ENCODE data around the gene PPM1G. TPM values are rescaled to one million over a fixed set of nuclear protein-coding genes. Genes with fewer than 3 reads are reported as not detected.

The PPM1G gene
- 131 and 148 TPM in 2 replicates for total RNA-seq

GRCh38 chr2:27409321-27410073 is at the start of gene PPM1G:
PPM1G (minus strand) TSS chr2:27409591; CDS start chr2:27409422, 169 bp downstream.

GRCh38 chr2:27441958-27442919 is 32.8 kb upstream of the PPM1G start, which contains the start of gene KRTCAP3:
KRTCAP3 (plus strand) TSS chr2:27442381; CDS start chr2:27442413, 32 bp downstream.

GRCh38 chr2:27428213-27428977 is 19.0 kb upstream of the PPM1G start, which contains the start of gene NRBP1:
NRBP1 (plus strand) TSS chr2:27428631; CDS start chr2:27433274, 4,643 bp downstream.

GRCh38 chr2:27380626-27381545 is 28.5 kb downstream of the PPM1G start, which contains the start of gene ZNF513:
ZNF513 (minus strand) TSS chr2:27380734; CDS start chr2:27380526, 208 bp downstream.

GRCh38 chr2:27370026-27370815 is 39.2 kb downstream of the PPM1G start, which contains the start of the genes EIF2B4 and SNX17:
EIF2B4 (minus strand) TSS chr2:27370338; CDS start chr2:27370314, 24 bp downstream.
SNX17 (plus strand) TSS chr2:27370616; CDS start chr2:27370744, 128 bp downstream.

GRCh38 chr2:27356382-27357181 is 52.8 kb downstream of the PPM1G start, which contains the start of gene GTF3C2:
GTF3C2 (minus strand) TSS chr2:27356764; CDS start chr2:27343554, 13,210 bp downstream.

Other genes with a start within 250 kb of the PPM1G start
- 137 and 156 TPM in 2 replicates for gene ATRAID, start 197.6 kb downstream of the PPM1G start, total RNA-seq
- 35.4 and 43.8 TPM in 2 replicates for gene SLC5A6, start 197.3 kb downstream of the PPM1G start, total RNA-seq
- 27.2 and 31.5 TPM in 2 replicates for gene CAD, start 192.2 kb downstream of the PPM1G start, total RNA-seq
- 0.32 TPM in 1 of 2 replicates, not detected in the other for gene SLC30A3, start 146.5 kb downstream of the PPM1G start, total RNA-seq
- not detected in 2 replicates for gene DNAJC5G, start 134.2 kb downstream of the PPM1G start, total RNA-seq
- under 0.01 TPM in 1 of 2 replicates, not detected in the other for gene TRIM54, start 127.2 kb downstream of the PPM1G start, total RNA-seq
- gene UCN, start 101.1 kb downstream of the PPM1G start, total RNA-seq = 0.46 TPM in 1 of 2 replicates, not detected in the other
- 37.7 and 61.9 TPM in 2 replicates for gene MPV17, start 86.5 kb downstream of the PPM1G start, total RNA-seq
- 20.4 and 27.3 TPM in 2 replicates for gene GTF3C2, start 52.8 kb downstream of the PPM1G start, total RNA-seq
- gene EIF2B4, start 39.3 kb downstream of the PPM1G start, total RNA-seq = 29.6 and 35.9 TPM in 2 replicates
- gene SNX17, start 39.0 kb downstream of the PPM1G start, total RNA-seq = 136 and 162 TPM in 2 replicates
- gene ZNF513, start 28.9 kb downstream of the PPM1G start, total RNA-seq = 5.8 and 7.8 TPM in 2 replicates
- gene NRBP1, start 19.0 kb upstream of the PPM1G start, total RNA-seq = 104 and 129 TPM in 2 replicates
- not detected in 2 replicates for gene KRTCAP3, start 32.8 kb upstream of the PPM1G start, total RNA-seq
- gene IFT172, start 80.2 kb upstream of the PPM1G start, total RNA-seq = 19.8 and 28.6 TPM in 2 replicates
- gene FNDC4, start 85.6 kb upstream of the PPM1G start, total RNA-seq = 19.5 and 36.1 TPM in 2 replicates
- 3.2 and 8.8 TPM in 2 replicates for gene GCKR, start 87.2 kb upstream of the PPM1G start, total RNA-seq
- gene ZNF512, start 173.5 kb upstream of the PPM1G start, total RNA-seq = 26.6 and 67.0 TPM in 2 replicates
- 1.3 and 2.0 TPM in 2 replicates for gene CCDC121, start 219.4 kb upstream of the PPM1G start, total RNA-seq
- gene GPN1, start 219.5 kb upstream of the PPM1G start, total RNA-seq = 48.1 and 59.3 TPM in 2 replicates

Measured in epithelial cell of umbilical artery (primary cell).